HG03460 (cell line): ENCODE data around the gene PNPLA2.

Experiments
- ATAC-seq: cut with Tn5 transposase; IDR thresholded peaks from one replicate; pipeline ENCODE4 v1.9.1; 2021; ENCODE audit not compliant: unreplicated experiment

PNPLA2 gene

GRCh38 chr11:798093-798713, 20.5 kb upstream of the PNPLA2 start, which contains the start of gene SLC25A22:
TSS of gene SLC25A22 (minus strand) at chr11:798281. CDS start at chr11:795006, 3,275 bp downstream.
- ATAC-seq = peak; percentile 50

GRCh38 chr11:799641-800316, 18.9 kb upstream of the PNPLA2 start:
- no peak for ATAC-seq

GRCh38 chr11:800473-800872, 18.2 kb upstream of the PNPLA2 start:
- no peak for ATAC-seq

- no peak for ATAC-seq
These were observed 17.5 kb upstream of the PNPLA2 start for GRCh38 chr11:801097-801780.

GRCh38 chr11:802018-802617, 16.6 kb upstream of the PNPLA2 start:
- ATAC-seq = no peak

GRCh38 chr11:802693-803466, 15.8 kb upstream of the PNPLA2 start:
- no peak for ATAC-seq

GRCh38 chr11:803467-803742, 15.3 kb upstream of the PNPLA2 start:
- ATAC-seq = no peak

- no peak for ATAC-seq
These were observed 14.7 kb upstream of the PNPLA2 start for GRCh38 chr11:803770-804598.

GRCh38 chr11:804599-804964, 14.1 kb upstream of the PNPLA2 start:
- no peak for ATAC-seq

- ATAC-seq = no peak
These were observed 10.1 kb upstream of the PNPLA2 start for GRCh38 chr11:808427-809286.

GRCh38 chr11:809287-810039, 9.3 kb upstream of the PNPLA2 start, which contains the start of gene RPLP2:
TSS of gene RPLP2 (plus strand) at chr11:809967. CDS start at chr11:810235, 268 bp downstream.
- ATAC-seq = peak; percentile 68

- no peak for ATAC-seq
These were observed 8.6 kb upstream of the PNPLA2 start for GRCh38 chr11:810040-810567.

GRCh38 chr11:811446-812245, 7.1 kb upstream of the PNPLA2 start:
- ATAC-seq = no peak

GRCh38 chr11:812390-812789, 6.3 kb upstream of the PNPLA2 start:
- no peak for ATAC-seq

GRCh38 chr11:813072-813455, 5.7 kb upstream of the PNPLA2 start:
- no peak for ATAC-seq

- ATAC-seq = no peak
These were observed 5.1 kb upstream of the PNPLA2 start for GRCh38 chr11:813456-814096.
